Activated B cell treated with CpG ODN at 0.5 μM for 24 hours (primary cell): Measurements from ENCODE around the gene GRIA1. TPM values are rescaled to one million over a fixed set of nuclear protein-coding genes. Genes with fewer than 3 reads are reported as not detected.

ENCODE experiments used
- ATAC-seq: fragments of 200-7000 bp; cut with Tn5 transposase; one replicate; pipeline ENCODE4 v1.10.0; 2021; ENCODE audit warnings: low read depth, mild to moderate bottlenecking, moderate library complexity
- CTCF ChIA-PET: fragments of 350-600 bp; sonication (Branson Sonifier 250); formaldehyde crosslinking; loops from one replicate; lab custom pipeline; 2021; ENCODE audit warnings: antibody characterized with exemption; lab: Charles Lee
- POLR2A ChIA-PET: fragments of 350-600 bp; sonication (Branson Sonifier 250); formaldehyde crosslinking; loops from one replicate; lab custom pipeline; 2021; ENCODE audit warnings: antibody characterized with exemption; lab: Charles Lee
- DNase-seq: peaks from one replicate; pipeline ENCODE4 v3.0.0; 2022
- H3K27ac Mint-ChIP-seq: one replicate; pipeline ENCODE4 v1.8.0; 2020; ENCODE audit warnings: mixed read lengths
- H3K27me3 Mint-ChIP-seq: one replicate; pipeline ENCODE4 v1.8.0; 2021; ENCODE audit warnings: mixed read lengths
- H3K36me3 Mint-ChIP-seq: one replicate; pipeline ENCODE4 v1.8.0; 2021; ENCODE audit warnings: low read depth, mixed read lengths
- H3K4me1 Mint-ChIP-seq: one replicate; pipeline ENCODE4 v1.8.0; 2021; ENCODE audit warnings: mixed read lengths
- H3K4me3 Mint-ChIP-seq: one replicate; pipeline ENCODE4 v1.8.0; 2020; ENCODE audit warnings: mild to moderate bottlenecking, mixed read lengths
- H3K9me3 Mint-ChIP-seq: one replicate; pipeline ENCODE4 v1.8.0; 2020; ENCODE audit warnings: mixed read lengths
- CTCF ChIP-seq: fragments of 200-600 bp; IDR thresholded peaks from one replicate; pipeline ENCODE4 v1.8.0; 2022; ENCODE audit warnings: antibody characterized with exemption, mild to moderate bottlenecking
- intact Hi-C: fragments of 100-400 bp; cut with micrococcal nuclease; formaldehyde crosslinking; loops from one replicate; pipeline ENCODE4 v1.15.1; 2024
- total RNA-seq: library from RNA; stranded (reverse); gene quantifications from 2 replicates; pipeline ENCODE4 v1.2.3, GENCODE V29; 2022

GRIA1 gene
- total RNA-seq, 1 donor from 2014 or later, result not detected

- intact Hi-C loops, result no loop called here
- Mint-ChIP-seq H3K27me3 (no peaks in the 10 kb centered on the region), H3K36me3 (no peaks in the 10 kb centered on the region), H3K4me1 (no peaks in the 10 kb centered on the region), H3K27ac (no peak overlapping the region), H3K9me3 (peaks cover under 1% of the 10 kb centered on the region), H3K4me3 (no peak overlapping the region)
- ATAC-seq, result no peak
- ChIA-PET CTCF (no interaction called here), POLR2A (no interaction called here)
- TF ChIP-seq CTCF, result no peak
- no peak for DNase-seq
These were observed 275.5 kb downstream of the GRIA1 start for GRCh38 chr5:153765987-153766386.

GRCh38 chr5:153767221-153768188 lies 277.0 kb downstream of the GRIA1 start:
- ChIA-PET POLR2A (no interaction called here), CTCF (no interaction called here)
- Mint-ChIP-seq H3K27me3 (no peaks in the 10 kb centered on the region), H3K4me1 (no peaks in the 10 kb centered on the region), H3K27ac (no peak overlapping the region), H3K4me3 (no peak overlapping the region), H3K9me3 (no peaks in the 10 kb centered on the region), H3K36me3 (no peaks in the 10 kb centered on the region)
- no peak for ATAC-seq
- no peak for TF ChIP-seq CTCF
- intact Hi-C loops, result no loop called here
- no peak for DNase-seq

GRCh38 chr5:153770066-153770465 lies 279.6 kb downstream of the GRIA1 start:
- CTCF ChIA-PET, result no interaction called here
- intact Hi-C loops, result no loop called here
- no peak for DNase-seq
- POLR2A ChIA-PET, result no interaction called here
- H3K4me3 Mint-ChIP-seq, result no peak overlapping the region
- no peaks in the 10 kb centered on the region for H3K27me3 Mint-ChIP-seq
- no peak overlapping the region for H3K27ac Mint-ChIP-seq
- no peaks in the 10 kb centered on the region for H3K9me3 Mint-ChIP-seq
- no peaks in the 10 kb centered on the region for H3K4me1 Mint-ChIP-seq
- no peak for ATAC-seq
- H3K36me3 Mint-ChIP-seq, result no peaks in the 10 kb centered on the region
- no peak for TF ChIP-seq CTCF

- DNase-seq (no peak), ATAC-seq (no peak)
- ChIA-PET POLR2A (no interaction called here), CTCF (no interaction called here)
- Mint-ChIP-seq H3K36me3 (no peaks in the 10 kb centered on the region), H3K9me3 (no peaks in the 10 kb centered on the region), H3K27ac (no peak overlapping the region), H3K4me1 (no peaks in the 10 kb centered on the region), H3K27me3 (peaks cover 3% of the 10 kb centered on the region), H3K4me3 (no peak overlapping the region)
- no peak for TF ChIP-seq CTCF
- intact Hi-C loops, result no loop called here
These were observed 284.2 kb downstream of the GRIA1 start for GRCh38 chr5:153774686-153775085.

GRCh38 chr5:153775923-153776322 lies 285.5 kb downstream of the GRIA1 start:
- Mint-ChIP-seq H3K9me3 (no peaks in the 10 kb centered on the region), H3K36me3 (no peaks in the 10 kb centered on the region), H3K4me3 (no peak overlapping the region), H3K27ac (no peak overlapping the region), H3K4me1 (no peaks in the 10 kb centered on the region), H3K27me3 (peaks cover 3% of the 10 kb centered on the region)
- intact Hi-C loops, result no loop called here
- ATAC-seq, result no peak
- no peak for DNase-seq
- ChIA-PET POLR2A (no interaction called here), CTCF (no interaction called here)
- no peak for TF ChIP-seq CTCF
